HEK293T (cell line): Measurements from ENCODE around the gene ELAC1.
"Not testable (repeated sequence)": the region's sequence is repeated elsewhere in the genome, so short reads cannot be mapped to it uniquely, and the experiment has no call there.

Source experiments
- CTCF ChIA-PET: fragments of 350-600 bp; formaldehyde crosslinking; extraction: SDS; loops from one replicate; lab custom pipeline; 2021; ENCODE audit warnings: antibody characterized with exemption, inconsistent platforms; lab: Yijun Ruan, JAX
- POLR2A ChIA-PET: fragments of 350-600 bp; formaldehyde crosslinking; extraction: SDS; loops from one replicate; lab custom pipeline; 2020; ENCODE audit warnings: antibody characterized with exemption, inconsistent platforms; lab: Yijun Ruan, JAX
- DNase-seq: peaks from one replicate; pipeline ENCODE4 v3.0.0; 2012; ENCODE audit warnings: mixed read lengths; ENCODE audit errors: extremely low spot score
- ARNT ChIP-seq: fragments of 450-650 bp; IDR thresholded peaks from 2 replicates; pipeline ENCODE4 v1.6.1; 2017; ENCODE audit warnings: mild to moderate bottlenecking
- BHLHE40 ChIP-seq: fragments of 450-650 bp; IDR thresholded peaks from 2 replicates; pipeline ENCODE4 v1.6.1; 2016; ENCODE audit warnings: mild to moderate bottlenecking, moderate library complexity, borderline replicate concordance
- CTBP1 ChIP-seq: fragments of 450-650 bp; IDR thresholded peaks from 2 replicates; pipeline ENCODE4 v1.6.1; 2016; ENCODE audit warnings: borderline replicate concordance
- ELF4 ChIP-seq: fragments of 450-650 bp; IDR thresholded peaks from 2 replicates; pipeline ENCODE4 v1.6.1; 2017; ENCODE audit warnings: antibody characterized with exemption
- FOXA1 ChIP-seq: fragments of 450-650 bp; IDR thresholded peaks from 2 replicates; pipeline ENCODE4 v1.6.1; 2016; ENCODE audit warnings: mild to moderate bottlenecking
- FOXK2 ChIP-seq: fragments of 450-650 bp; IDR thresholded peaks from 2 replicates; pipeline ENCODE4 v1.6.1; 2016; ENCODE audit warnings: mild to moderate bottlenecking
- FOXM1 ChIP-seq: fragments of 450-650 bp; IDR thresholded peaks from 2 replicates; pipeline ENCODE4 v1.6.1; 2017; ENCODE audit warnings: mild to moderate bottlenecking, borderline replicate concordance
- HDGF ChIP-seq: fragments of 450-650 bp; IDR thresholded peaks from 2 replicates; pipeline ENCODE4 v1.6.1; 2017; ENCODE audit warnings: antibody characterized with exemption, borderline replicate concordance
- L3MBTL2 ChIP-seq: fragments of 450-650 bp; conservative IDR thresholded peaks from 2 replicates; pipeline ENCODE4 v1.6.1; 2016; ENCODE audit warnings: mild to moderate bottlenecking
- LEF1 ChIP-seq: fragments of 450-650 bp; IDR thresholded peaks from 2 replicates; pipeline ENCODE4 v1.6.1; 2017; ENCODE audit warnings: mild to moderate bottlenecking, borderline replicate concordance
- NFRKB ChIP-seq: fragments of 450-650 bp; IDR thresholded peaks from 2 replicates; pipeline ENCODE4 v1.6.1; 2016; ENCODE audit warnings: mild to moderate bottlenecking, moderate library complexity
- SP1 ChIP-seq: fragments of 450-650 bp; IDR thresholded peaks from 2 replicates; pipeline ENCODE4 v1.6.1; 2017
- SUZ12 ChIP-seq: fragments of 450-650 bp; IDR thresholded peaks from 2 replicates; pipeline ENCODE4 v1.6.1; 2016; ENCODE audit warnings: mild to moderate bottlenecking
- TARDBP ChIP-seq: fragments of 450-650 bp; IDR thresholded peaks from 2 replicates; pipeline ENCODE4 v1.6.1; 2016
- ZNF384 ChIP-seq: fragments of 450-650 bp; IDR thresholded peaks from 2 replicates; pipeline ENCODE4 v1.6.1; 2016
- TF ChIP-seq, protein P1 (sequence below): fragments of 450-650 bp; IDR thresholded peaks from 2 replicates; pipeline ENCODE4 v1.6.1; 2016

Gene ELAC1

DNA sequence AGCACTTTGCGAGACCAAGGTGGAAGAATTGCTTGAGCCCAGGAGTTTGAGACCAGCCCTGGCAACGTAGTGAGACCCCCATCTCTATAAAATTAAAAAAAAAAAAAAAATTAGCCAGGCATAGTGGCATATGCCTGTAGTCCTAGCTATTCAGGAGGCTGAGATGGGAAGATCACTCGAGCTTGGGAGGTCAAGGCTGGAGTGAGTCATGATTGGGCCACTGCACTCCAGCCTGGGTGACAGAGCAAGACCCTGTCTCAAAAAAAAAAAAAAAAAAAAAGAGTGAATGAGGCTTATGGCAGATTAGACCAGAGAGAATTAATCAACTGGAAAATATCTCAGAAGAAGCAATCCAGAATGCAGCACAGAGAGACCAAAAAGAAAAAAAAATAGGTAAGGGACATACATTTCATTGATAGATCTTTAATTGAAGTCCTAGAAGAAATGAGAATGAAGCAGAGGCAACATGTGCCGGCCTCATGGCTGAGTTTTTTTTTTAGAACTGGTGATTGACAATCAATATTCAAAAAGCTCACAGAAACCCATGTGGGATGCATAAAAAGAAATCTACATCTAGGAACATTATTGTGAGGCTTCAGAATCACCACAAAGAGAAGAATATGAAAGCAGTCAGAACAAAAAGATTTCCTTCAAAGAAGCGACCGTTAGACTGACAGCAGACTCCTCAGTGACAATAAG lies 32.2 kb upstream of the ELAC1 start:
- TF ChIP-seq HDGF, result no peak
- ChIA-PET CTCF (interaction anchor here (0.6 kb wide), 1 partner anchor 90 kb away, joined by 4 read pairs; no protein-coding TSS in a partner anchor), POLR2A (no interaction called here)
- no peak for DNase-seq

GRCh38 chr18:50937183-50937582 lies 30.7 kb upstream of the ELAC1 start:
- POLR2A ChIA-PET, result no interaction called here
- DNase-seq, result no peak
- CTCF ChIA-PET, result interaction anchor here (0.6 kb wide), 1 partner anchor 31 kb away, joined by 4 read pairs; no protein-coding TSS in a partner anchor
- no peak for TF ChIP-seq ELF4
- TF ChIP-seq FOXM1, result no peak
- no peak for TF ChIP-seq NFRKB
- no peak for TF ChIP-seq FOXK2
- TF ChIP-seq TARDBP, result no peak
- TF ChIP-seq ARNT, result no peak
- TF ChIP-seq L3MBTL2, result no peak
- TF ChIP-seq FOXA1, result no peak
- TF ChIP-seq BHLHE40, result no peak
- no peak for TF ChIP-seq CTBP1
- TF ChIP-seq SUZ12, result no peak

- DNase-seq, result no peak
- ChIA-PET POLR2A (no interaction called here), CTCF (no interaction called here)
- TF ChIP-seq L3MBTL2 (no peak), HDGF (no peak), FOXA1 (no peak), CTBP1 (no peak), ARNT (no peak), FOXK2 (no peak), ELF4 (no peak), TARDBP (no peak)
- TF ChIP-seq, protein P1, sequence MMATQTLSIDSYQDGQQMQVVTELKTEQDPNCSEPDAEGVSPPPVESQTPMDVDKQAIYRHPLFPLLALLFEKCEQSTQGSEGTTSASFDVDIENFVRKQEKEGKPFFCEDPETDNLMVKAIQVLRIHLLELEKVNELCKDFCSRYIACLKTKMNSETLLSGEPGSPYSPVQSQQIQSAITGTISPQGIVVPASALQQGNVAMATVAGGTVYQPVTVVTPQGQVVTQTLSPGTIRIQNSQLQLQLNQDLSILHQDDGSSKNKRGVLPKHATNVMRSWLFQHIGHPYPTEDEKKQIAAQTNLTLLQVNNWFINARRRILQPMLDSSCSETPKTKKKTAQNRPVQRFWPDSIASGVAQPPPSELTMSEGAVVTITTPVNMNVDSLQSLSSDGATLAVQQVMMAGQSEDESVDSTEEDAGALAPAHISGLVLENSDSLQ, result no peak
Observed at GRCh38 chr18:50938912-50939311, 28.9 kb upstream of the ELAC1 start.

- CTCF ChIA-PET, result no interaction called here
- TF ChIP-seq FOXA1, result no peak
- TF ChIP-seq, protein P1, result no peak
- DNase-seq, result no peak
- POLR2A ChIA-PET, result no interaction called here
Observed at GRCh38 chr18:50944245-50944932, 23.5 kb upstream of the ELAC1 start.

DNA sequence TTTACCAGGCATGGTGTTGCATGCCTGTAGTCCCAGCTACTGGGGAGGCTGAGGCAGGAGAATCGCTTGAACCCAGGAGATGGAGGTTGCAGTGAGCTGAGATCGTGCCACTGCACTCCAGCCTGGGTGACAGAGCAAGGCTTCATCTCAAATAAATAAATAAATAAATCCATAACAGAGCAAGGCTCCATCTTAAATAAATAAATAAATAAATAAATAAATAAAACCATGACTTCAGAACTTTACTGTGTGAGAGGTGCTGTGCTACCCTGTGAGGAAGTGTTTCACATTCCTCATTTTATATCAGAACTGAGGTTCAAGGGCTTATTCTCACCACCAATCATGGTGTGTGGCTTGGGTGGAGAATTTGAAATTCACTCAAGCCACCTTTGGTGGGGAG lies 21.9 kb upstream of the ELAC1 start:
- POLR2A ChIA-PET, DNase-seq, CTCF ChIA-PET: not testable (repeated sequence)

DNA sequence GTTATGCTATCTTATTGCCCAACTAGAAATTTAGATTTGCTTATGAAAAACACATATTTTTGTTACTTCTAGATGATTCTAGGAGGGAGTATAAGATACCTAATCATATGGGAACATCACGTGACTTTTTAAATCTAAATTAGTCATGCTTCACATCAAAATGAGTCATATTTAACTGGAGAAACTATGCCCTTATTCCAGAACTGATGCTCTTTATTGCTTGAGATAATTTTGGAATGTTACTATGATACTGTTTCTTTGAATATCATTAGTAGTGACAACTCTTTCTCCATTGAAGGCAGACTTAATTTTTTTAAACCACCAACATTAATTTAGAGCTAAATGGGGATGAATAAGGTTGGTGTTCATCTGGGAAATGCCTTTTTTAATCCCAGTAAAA lies 19.9 kb upstream of the ELAC1 start:
- DNase-seq, result no peak
- ChIA-PET CTCF (no interaction called here), POLR2A (no interaction called here)
- TF ChIP-seq ELF4 (no peak), NFRKB (no peak), BHLHE40 (no peak), SUZ12 (no peak), ZNF384 (no peak), FOXM1 (no peak), FOXA1 (no peak), LEF1 (no peak)

- CTCF ChIA-PET, result no interaction called here
- TF ChIP-seq ZNF384 (no peak), FOXK2 (no peak), HDGF (no peak), FOXA1 (no peak), SP1 (no peak), L3MBTL2 (no peak), CTBP1 (no peak), LEF1 (no peak), NFRKB (no peak), ARNT (no peak), BHLHE40 (no peak)
- TF ChIP-seq, protein P1, result no peak
- DNase-seq, result no peak
- POLR2A ChIA-PET, result no interaction called here
Observed at GRCh38 chr18:50949185-50949584, 18.7 kb upstream of the ELAC1 start.

GRCh38 chr18:50950626-50951025 lies 17.2 kb upstream of the ELAC1 start:
- CTCF ChIA-PET, result no interaction called here
- no peak for DNase-seq
- POLR2A ChIA-PET, result interaction anchor here (1.8 kb wide), 1 partner anchor 17 kb away, joined by 4 read pairs; the partner anchor contains the start of gene ELAC1
- TF ChIP-seq TARDBP (no peak), CTBP1 (no peak), SP1 (no peak), BHLHE40 (no peak), ZNF384 (no peak), HDGF (no peak), FOXK2 (no peak), SUZ12 (no peak), ARNT (no peak), NFRKB (no peak), LEF1 (no peak), L3MBTL2 (no peak), ELF4 (no peak), FOXM1 (no peak), FOXA1 (no peak)
- TF ChIP-seq, protein P1, result no peak
